Progenitor cell of endocrine pancreas (in vitro differentiated cells): ENCODE measurements around the gene MEGF6. TPM values are rescaled to one million over a fixed set of nuclear protein-coding genes. Genes with fewer than 3 reads are reported as not detected.

Experiments used
- DNase-seq: peaks from one replicate; pipeline ENCODE4 v3.0.0; 2021; ENCODE audit warnings: low spot score; ENCODE audit not compliant: unreplicated experiment
- H3K27ac Mint-ChIP-seq: 2 replicates; pipeline ENCODE4 v1.8.0; 2021; ENCODE audit warnings: mild to moderate bottlenecking, moderate library complexity, mixed read lengths
- H3K27me3 Mint-ChIP-seq: 2 replicates; pipeline ENCODE4 v1.8.0; 2021; ENCODE audit warnings: mixed read lengths
- H3K36me3 Mint-ChIP-seq: 2 replicates; pipeline ENCODE4 v1.8.0; 2022; ENCODE audit warnings: mixed read lengths; ENCODE audit not compliant: insufficient read depth
- H3K4me1 Mint-ChIP-seq: 2 replicates; pipeline ENCODE4 v1.8.0; 2021; ENCODE audit warnings: low read depth, mixed read lengths
- H3K4me3 Mint-ChIP-seq: 2 replicates; pipeline ENCODE4 v1.8.0; 2021; ENCODE audit warnings: low read depth, mild to moderate bottlenecking, moderate library complexity, mixed read lengths
- H3K9me3 Mint-ChIP-seq: 2 replicates; pipeline ENCODE4 v1.8.0; 2021; ENCODE audit warnings: low read depth, mixed read lengths
- total RNA-seq: library from RNA; stranded (reverse); gene quantifications from 2 replicates; pipeline ENCODE4 v1.2.1, GENCODE V29; 2021
- TF ChIP-seq, protein P1 (sequence below): fragments of 200-600 bp; sonication (generic); IDR thresholded peaks from one replicate; pipeline ENCODE4 v1.5.0; 2021; ENCODE audit warnings: antibody characterized with exemption, mild to moderate bottlenecking; ENCODE audit not compliant: unreplicated experiment

The MEGF6 gene
- total RNA-seq, 1 donor from 2014 or later, result 83.8 TPM

DNA sequence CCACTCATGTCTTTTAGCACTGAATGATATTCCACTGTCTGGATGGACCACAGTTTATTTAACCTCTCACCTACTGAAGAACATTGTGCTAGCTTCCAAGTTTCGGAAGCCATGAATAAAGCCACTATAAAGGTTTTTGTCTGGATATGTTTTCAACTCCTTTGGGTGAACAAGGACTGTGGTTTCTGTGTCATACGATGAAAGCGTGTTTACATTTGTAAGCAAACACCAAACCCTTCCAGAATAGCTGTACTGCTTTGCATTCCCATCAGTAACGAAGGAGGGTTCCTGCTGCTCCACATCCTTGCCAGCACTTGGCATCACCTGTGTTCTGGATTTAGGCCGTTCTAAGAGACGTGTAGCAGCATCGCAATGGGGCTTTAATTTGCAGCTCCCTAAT is 167.5 kb downstream of the MEGF6 start:
- H3K4me3 Mint-ChIP-seq, result no peak overlapping the region
- H3K9me3 Mint-ChIP-seq, result peaks cover 3% of the 10 kb centered on the region
- H3K4me1 Mint-ChIP-seq, result peaks cover 19% of the 10 kb centered on the region
- H3K36me3 Mint-ChIP-seq, result no peaks in the 10 kb centered on the region
- H3K27ac Mint-ChIP-seq, result no peak overlapping the region
- TF ChIP-seq, protein P1, sequence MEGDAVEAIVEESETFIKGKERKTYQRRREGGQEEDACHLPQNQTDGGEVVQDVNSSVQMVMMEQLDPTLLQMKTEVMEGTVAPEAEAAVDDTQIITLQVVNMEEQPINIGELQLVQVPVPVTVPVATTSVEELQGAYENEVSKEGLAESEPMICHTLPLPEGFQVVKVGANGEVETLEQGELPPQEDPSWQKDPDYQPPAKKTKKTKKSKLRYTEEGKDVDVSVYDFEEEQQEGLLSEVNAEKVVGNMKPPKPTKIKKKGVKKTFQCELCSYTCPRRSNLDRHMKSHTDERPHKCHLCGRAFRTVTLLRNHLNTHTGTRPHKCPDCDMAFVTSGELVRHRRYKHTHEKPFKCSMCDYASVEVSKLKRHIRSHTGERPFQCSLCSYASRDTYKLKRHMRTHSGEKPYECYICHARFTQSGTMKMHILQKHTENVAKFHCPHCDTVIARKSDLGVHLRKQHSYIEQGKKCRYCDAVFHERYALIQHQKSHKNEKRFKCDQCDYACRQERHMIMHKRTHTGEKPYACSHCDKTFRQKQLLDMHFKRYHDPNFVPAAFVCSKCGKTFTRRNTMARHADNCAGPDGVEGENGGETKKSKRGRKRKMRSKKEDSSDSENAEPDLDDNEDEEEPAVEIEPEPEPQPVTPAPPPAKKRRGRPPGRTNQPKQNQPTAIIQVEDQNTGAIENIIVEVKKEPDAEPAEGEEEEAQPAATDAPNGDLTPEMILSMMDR, result no peak
- no peaks in the 10 kb centered on the region for H3K27me3 Mint-ChIP-seq
- no peak for DNase-seq

DNA sequence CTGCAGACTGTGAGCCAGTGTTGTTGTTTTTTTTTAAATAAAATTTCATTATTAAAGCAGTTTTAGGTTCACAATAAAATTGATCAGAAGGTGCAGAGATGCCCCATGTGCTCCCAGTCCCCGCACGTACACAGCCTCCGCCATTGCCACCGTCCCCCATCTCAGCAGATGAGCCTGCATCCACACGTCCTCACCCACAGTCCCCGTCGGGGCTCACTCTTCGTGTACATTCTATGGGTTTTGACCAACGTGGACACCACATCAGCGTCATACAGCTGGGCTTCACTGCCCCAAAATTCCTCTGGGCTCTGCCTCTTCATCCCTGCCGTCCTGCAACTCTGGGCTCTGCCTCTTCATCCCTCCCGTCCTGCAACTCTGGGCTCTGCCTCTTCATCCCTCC is 168.4 kb downstream of the MEGF6 start:
- TF ChIP-seq, protein P1, result no peak
- no peak for DNase-seq
- no peak overlapping the region for H3K4me3 Mint-ChIP-seq
- peaks cover 19% of the 10 kb centered on the region for H3K4me1 Mint-ChIP-seq
- H3K27me3 Mint-ChIP-seq, result no peaks in the 10 kb centered on the region
- H3K27ac Mint-ChIP-seq, result no peak overlapping the region
- no peaks in the 10 kb centered on the region for H3K36me3 Mint-ChIP-seq
- no peaks in the 10 kb centered on the region for H3K9me3 Mint-ChIP-seq

DNA sequence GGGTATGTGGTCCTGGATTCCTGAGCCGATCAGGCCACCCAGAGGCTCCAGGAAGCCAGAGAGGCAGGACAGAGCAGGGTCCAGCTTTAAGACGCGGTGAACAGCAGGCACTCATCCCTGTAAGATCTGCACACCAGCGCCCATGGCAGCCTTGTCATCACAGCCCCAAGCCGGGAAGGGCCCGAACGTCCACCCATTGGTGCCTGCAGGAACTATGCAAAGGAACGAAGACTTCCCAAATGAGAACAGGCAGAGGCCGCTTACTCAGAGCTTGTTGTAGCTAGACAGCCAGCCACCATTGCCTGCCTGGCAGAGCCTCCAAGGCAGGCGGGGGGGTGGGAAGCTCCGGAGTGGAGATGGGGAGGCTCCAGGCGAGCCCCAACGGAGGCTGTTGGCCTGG is 169.0 kb downstream of the MEGF6 start:
- H3K36me3 Mint-ChIP-seq, result peaks cover under 1% of the 10 kb centered on the region
- no peaks in the 10 kb centered on the region for H3K9me3 Mint-ChIP-seq
- no peak overlapping the region for H3K4me3 Mint-ChIP-seq
- no peak overlapping the region for H3K27ac Mint-ChIP-seq
- peaks cover 19% of the 10 kb centered on the region for H3K4me1 Mint-ChIP-seq
- H3K27me3 Mint-ChIP-seq, result no peaks in the 10 kb centered on the region
- no peak for DNase-seq
- TF ChIP-seq, protein P1, result no peak

DNA sequence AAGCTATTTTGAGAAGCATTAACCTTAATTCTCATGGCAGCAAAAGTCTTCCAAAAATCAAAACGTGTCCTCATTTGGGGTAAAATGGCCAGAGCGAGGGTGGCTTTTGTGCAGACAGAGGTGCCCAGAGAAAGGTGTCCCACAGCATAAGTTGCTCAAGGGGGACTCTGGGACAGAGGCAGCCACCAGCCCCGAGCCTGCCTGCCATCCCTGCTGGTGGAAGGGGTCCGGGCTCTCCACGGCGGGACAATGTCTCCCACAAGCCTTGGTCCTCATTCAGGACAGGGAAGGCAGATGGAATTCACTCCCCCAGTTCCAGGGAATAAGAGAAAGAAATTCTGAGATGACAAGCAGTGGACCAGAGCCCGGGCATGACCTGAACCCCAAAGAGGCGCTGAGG is 169.4 kb downstream of the MEGF6 start:
- TF ChIP-seq, protein P1, result no peak
- H3K4me1 Mint-ChIP-seq, result peaks cover 19% of the 10 kb centered on the region

DNA sequence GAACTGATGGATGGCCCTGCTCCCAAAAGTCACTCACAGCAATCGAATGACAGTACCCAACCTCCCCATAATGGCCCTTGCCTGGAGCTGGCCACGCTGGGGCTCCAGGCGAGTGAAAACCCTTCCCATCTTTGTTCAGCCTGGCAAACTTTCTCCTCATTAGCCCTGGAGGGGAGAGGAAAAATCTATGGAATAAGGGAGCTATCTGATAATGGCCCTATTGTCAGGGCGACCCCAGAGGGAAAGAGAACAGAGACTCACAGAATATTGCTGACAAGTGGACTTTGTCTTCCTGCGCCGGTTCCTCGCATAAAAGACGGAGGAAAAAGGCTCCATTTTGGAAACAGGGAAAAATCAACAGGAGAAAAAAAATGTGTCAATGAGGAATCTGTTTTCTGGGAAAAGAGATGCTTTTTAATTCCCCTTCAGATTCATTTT is 169.9 kb downstream of the MEGF6 start:
- no peak for DNase-seq
- peak overlapping the region; percentile 41 for H3K4me3 Mint-ChIP-seq
- no peaks in the 10 kb centered on the region for H3K27me3 Mint-ChIP-seq
- H3K9me3 Mint-ChIP-seq, result no peaks in the 10 kb centered on the region
- H3K36me3 Mint-ChIP-seq, result peaks cover 3% of the 10 kb centered on the region
- TF ChIP-seq, protein P1, result no peak
- H3K27ac Mint-ChIP-seq, result peak overlapping the region; percentile 91
- peaks cover 19% of the 10 kb centered on the region for H3K4me1 Mint-ChIP-seq

More for the DNA sequence above, 169.4 kb downstream of the MEGF6 start:
- Mint-ChIP-seq H3K27ac (peak overlapping the region; percentile 91), H3K4me3 (no peak overlapping the region), H3K9me3 (no peaks in the 10 kb centered on the region), H3K27me3 (no peaks in the 10 kb centered on the region), H3K36me3 (peaks cover 3% of the 10 kb centered on the region)
- no peak for DNase-seq
